Suppressor macrophage (primary cell): Measurements from ENCODE around the gene DLG5.

Source experiments
- DNase-seq, 4 experiments: peaks; one replicate each; pipeline ENCODE4 v3.0.0-alpha.2; 2020 to 2022

Gene DLG5

DNA sequence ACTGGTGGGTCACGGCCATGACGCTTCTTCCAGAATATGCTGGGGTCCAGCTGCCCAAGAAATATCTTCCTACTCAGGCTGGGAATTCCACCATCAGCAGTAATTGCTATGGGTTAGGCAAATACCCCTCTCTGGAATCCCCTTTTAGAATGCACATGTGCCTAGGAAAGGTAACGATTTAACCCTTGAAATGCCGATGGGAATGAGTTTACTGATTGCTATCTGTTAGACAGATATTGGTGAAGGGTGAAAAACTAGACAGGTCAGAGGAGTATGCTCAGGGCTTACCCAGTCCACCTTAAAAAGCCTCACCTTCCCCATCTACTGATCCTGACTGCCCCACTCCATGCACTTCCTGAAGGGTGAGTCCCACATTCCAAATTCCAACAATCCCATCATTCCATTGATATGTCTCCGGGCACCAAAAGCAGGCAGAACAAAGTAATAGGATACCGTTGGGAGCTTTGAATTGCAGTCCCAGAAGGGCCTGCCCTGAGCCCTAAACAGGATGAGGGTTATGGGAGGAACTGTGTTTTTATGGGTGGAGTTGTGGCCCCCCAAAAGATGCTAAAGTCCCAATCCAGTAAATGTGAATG lies 59.3 kb downstream of the DLG5 start:
- DNase-seq = no peak

DNA sequence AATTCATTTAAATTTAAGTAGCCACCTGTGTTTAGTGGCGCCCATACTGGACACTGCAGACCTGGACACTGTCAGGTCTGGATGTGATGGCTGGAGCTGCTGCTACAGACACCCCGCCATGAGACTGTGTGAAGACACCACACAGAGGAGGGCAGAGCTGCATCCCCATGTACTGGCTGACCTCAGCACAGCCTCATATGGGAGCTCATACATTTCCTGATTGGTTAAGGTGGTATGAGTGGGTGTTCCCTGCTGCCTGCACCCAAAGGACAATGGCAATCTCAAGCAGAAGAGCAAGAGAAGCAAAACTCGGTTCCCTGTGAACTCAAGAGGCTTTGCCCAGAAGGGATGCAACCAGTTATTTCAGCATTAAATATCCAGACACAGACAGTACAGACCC lies 60.0 kb downstream of the DLG5 start:
- DNase-seq = peak in 1 of 4 experiments; percentile 5

GRCh38 chr10:77865580-77866324 lies 60.8 kb downstream of the DLG5 start:
- no peak for DNase-seq

- no peak for DNase-seq
Observed at GRCh38 chr10:77864151-77864851, 62.3 kb downstream of the DLG5 start.

DNA sequence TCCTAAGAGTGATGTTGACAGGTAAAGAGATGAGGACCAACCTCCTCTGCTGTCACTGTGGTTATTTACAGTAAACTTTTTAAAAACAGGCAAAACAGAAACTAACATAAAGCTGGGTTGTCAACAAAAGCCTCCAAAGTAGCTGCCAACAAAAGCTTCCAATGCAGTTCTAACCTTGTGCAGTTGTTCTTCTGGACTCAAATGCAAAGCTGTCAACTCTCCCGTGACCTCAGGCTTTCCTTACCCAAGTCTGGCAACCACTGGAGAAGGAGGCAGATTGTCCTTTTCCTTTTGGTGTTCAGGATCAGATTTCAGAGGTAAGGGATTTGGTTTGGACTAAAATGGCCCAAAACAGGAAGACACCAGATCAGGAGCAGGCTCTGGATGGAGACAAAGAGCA lies 63.1 kb downstream of the DLG5 start:
- no peak for DNase-seq

DNA sequence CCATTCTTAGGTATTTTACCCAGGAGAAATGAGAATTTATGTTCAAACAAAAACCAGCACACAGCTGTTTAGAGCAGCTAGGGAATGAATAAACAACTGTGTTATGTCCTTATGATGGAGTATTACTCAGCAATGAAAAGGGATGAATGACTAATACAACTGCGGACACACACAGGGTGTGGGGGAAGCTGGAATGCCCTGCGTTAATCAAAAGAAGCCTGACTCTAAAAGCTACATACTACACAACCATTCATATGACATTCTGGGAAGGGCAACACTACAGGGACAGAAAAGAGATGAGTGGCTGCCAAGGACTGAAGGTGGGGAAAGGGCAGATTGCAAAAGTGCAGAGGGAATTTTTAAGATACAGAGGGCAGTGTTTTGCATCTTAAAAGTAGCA lies 64.0 kb downstream of the DLG5 start:
- no peak for DNase-seq

DNA sequence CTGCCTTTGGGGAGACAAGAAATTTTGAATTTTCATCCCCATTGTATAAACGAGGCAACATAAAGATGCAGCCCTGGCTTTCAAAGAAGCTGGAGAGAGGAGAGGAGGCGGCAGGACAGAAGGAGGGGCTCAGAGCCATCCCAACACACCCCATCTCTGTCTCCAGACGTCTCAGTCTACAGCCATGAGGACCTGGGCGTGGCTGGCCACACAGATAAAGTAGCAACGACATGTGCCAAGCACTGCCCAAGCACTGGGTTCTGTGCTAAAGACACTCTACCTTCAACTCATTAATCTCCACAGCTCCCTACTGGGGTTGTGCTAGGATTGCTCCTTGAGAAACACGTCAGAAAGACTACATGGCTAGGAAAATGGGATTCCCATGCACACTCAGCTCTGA lies 65.2 kb downstream of the DLG5 start:
- DNase-seq = no peak

DNA sequence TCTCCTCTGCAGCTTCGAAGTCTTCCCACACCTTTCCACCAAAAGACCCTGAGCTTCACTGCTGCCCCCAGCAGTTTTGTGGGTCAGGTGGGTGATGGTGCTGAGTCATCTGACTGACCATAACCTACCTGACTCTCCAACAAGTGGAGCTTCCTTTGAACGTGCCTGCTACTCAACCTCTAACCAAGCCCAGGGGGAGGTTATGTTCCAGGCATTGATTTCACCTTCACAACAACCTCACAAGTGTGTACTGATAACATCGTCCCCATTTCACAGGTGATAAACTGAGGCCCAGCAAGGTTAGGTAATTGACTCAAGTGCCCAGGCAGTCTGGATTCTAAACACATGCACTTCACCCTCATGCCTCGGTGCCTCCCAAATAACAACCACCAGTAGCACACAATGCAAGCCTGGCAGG lies 66.7 kb downstream of the DLG5 start:
- DNase-seq = no peak

GRCh38 chr10:77859200-77859864 lies 67.2 kb downstream of the DLG5 start:
- no peak for DNase-seq

- DNase-seq = no peak
Observed at GRCh38 chr10:77857272-77857671, 69.3 kb downstream of the DLG5 start.

DNA sequence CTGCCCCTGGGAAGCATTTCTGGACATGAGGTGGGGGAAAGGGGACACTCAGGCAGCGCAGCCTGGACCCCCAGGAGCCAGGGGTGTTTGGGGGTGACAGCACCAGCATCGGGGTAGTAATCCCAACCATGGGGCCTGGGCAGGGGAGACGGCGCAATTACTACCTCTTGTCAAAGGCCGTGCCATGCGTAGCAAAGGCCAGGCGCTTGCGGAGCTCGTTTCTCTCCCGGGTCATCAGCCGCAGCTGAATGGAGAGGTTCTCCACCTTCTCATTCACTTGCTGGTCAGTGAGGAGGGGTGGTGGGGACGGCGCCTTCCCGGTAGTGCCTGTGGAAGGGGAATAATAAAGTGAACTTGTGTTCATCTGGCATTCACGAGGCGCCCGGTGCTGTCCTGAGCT lies 70.0 kb downstream of the DLG5 start:
- no peak for DNase-seq

DNA sequence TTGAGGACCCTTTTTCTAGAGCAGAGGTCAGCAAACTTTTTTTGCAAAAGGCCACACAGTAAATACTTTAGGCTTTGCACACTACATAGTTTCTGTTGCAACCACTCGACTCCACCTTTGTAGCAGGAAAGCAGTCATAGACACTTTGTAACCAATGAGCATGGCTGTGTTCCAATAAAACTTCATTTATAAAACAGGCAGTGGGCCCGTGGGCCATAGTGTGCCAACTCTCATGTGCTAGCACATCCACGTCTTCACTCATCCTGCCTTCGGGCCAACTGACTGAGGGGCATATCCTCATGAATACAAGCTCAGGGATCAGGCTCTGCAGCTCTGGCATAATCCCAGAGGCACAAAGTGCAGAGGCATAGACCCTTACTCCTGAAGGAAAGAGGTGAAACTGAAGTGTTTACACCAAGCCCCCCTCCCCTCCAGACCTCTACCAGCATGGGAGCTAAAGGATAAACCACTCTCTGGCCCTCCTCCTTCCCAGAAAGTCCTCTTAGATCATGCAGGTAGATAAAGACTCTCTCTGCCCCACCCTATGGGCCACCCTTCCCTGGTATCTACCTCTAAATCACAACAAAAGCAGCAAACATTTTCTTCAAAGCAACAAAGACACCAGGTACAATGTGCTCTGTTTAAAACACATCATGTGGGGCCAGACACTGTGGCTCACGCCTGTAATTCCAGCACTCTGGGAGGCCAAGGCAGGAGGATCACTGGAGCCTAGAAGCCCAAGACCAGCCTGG lies 71.0 kb downstream of the DLG5 start:
- DNase-seq = no peak

- no peak for DNase-seq
Observed at GRCh38 chr10:77854115-77854514, 72.4 kb downstream of the DLG5 start.

DNA sequence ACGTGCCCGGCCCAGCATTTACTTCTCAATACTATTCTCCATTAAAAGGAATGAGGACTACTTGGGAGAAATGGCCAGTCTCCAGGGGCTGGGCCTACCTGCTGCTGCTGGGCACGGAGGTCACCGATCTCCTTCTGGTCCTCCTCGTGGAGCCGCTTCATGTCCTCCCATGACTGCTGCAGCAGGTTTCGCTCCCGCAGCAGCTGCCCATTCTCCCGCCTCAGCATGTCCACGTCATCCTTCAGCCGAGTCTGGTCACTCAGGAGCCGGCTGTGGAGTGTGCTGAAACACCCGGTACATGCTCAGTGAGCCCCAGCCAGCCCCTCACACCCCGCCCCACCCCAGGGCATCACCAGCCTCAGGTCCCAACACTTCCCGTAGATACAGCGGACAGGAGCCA lies 73.3 kb downstream of the DLG5 start:
- no peak for DNase-seq

GRCh38 chr10:77850620-77851231 lies 75.8 kb downstream of the DLG5 start:
- DNase-seq = no peak

DNA sequence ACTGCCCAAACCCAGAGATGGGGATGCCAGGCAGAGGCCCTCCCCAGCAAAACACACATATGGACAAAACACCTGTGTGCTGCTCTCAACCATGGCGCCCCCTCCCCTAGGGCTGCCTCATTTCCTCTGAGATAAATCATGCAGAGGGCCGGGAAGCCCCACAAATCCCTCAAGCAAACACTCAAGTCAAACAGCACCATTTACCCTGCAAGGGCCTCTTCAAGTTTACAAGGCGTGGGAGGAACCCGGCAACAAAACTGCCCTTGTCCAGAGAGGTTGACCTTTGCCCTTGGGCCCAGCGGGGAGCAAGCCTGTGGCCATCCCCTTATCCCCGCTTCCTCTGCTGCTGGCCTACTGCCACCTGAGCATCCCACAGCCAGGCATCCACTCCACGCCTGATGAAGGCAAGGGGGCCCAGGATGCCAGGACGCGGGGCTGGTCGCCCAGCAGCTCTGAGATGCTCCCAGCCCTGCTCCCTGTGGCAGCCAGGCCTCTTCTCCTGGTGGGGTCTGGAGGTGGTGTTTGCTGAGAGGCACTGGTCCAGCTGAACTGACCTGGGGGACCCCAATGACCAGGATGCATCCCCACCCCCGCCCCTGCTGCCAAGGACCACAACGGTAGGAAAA lies 77.4 kb downstream of the DLG5 start:
- no peak for DNase-seq

DNA sequence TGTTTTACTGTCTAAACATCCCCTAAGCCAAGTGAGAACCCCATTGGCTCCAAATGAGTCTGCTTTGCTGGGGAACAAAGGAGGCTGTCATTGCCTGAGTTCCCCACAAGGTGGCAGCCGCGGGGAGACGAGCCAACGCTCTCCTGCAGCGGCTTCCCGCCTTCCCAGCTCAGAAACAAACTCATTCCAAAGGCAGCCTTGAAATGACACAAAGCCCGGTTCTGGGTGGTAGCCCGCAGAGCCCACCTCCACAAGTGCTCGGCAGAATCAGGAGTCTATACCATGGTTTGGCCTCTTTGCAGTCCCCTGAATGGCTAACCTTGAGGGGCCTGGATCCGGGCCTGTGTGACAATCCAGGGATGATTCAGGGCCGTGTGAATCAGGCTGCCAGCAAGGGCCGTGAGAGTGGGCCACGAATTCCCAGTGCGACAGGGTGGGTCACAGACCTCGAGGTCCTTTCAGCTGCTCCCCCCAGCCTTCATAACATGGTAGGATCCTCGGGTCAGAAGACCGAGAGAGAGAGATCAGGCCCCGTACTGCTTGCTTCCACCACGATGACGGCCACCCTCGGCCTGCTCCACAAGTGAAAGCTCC lies 79.7 kb downstream of the DLG5 start:
- DNase-seq = peak; percentile 58 to 80 (median 72)

DNA sequence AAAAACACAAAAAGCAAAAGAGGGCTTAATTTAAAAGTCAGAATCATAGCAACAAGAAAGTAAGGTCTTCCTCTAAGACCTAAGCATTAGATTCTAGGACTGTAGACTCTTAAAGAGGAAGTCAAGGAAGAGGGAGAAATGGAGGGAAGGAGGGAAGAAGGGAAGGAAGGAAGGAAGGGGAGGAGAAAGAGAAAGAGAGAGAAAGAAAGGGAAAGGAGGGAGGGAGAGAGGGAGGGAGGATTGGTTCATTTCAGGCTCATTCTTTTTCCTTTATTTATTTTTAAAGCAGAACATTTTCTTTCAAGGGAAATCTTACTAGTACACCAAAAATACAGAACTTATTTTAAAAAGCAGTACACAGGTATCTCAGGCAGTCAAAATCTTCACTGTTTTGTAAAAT lies 81.1 kb downstream of the DLG5 start:
- DNase-seq = no peak

- no peak for DNase-seq
Observed at GRCh38 chr10:77844713-77845445, 81.7 kb downstream of the DLG5 start.

DNA sequence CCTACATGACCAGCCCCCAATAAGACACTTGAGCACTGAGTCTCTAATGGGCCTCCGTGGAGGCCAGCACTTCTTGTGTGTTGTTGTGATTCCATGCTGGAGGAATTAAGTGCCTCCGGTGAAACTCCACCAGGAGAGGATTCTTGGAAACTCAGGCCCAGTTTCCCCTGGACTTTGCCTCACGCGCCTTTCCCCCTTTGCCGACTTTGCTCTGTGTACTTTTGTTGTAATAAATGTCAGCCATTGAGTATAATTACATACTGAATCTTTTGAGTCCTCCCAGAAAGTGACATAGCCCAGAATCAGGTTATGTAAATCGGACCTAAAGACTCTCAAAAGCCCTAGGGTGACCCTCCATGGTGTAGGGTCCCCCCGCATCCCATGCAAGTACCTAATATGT lies 82.4 kb downstream of the DLG5 start:
- no peak for DNase-seq

DNA sequence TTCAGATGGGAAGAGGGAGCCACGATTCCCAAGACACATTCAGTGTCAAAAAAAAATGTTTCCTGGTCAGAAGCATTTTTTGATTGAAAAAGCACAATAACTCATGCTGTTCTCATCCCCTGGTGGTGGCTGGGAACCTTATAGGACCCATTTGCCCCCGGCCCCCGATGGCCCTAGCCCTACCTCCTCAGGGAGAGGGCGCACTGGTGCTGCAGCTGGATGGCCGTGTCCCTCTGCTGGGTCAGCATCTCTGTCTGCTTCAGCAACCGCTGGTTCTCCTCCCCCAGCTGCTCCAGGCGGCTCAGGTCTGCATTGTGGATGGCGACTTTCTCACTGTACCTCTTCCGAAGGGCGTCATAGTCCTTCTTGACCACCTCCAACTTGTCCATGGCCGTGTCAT lies 83.3 kb downstream of the DLG5 start:
- DNase-seq = no peak
